ENCODE data around the gene ATF6. TPM values are rescaled to one million over a fixed set of nuclear protein-coding genes. Genes with fewer than 3 reads are reported as not detected.

The ATF6 gene
- total RNA-seq, 5 donors from 2014 or later (not counting 1 experiment from before 2014, with no cell fraction given) = 18.7 to 27.6 (median 21.9) TPM

- H3K9me3 ChIP-seq = no peaks in the 10 kb centered on the region
- Mint-ChIP-seq H3K4me1 (peaks cover 0 to 3% (median 0%) of the 10 kb centered on the region in 3 donors), H3K4me3 (no peak overlapping the region), H3K27me3 (no peaks in the 10 kb centered on the region), H3K27ac (no peak overlapping the region), H3K36me3 (peaks cover 66% of the 10 kb centered on the region), H3K9me3 (no peaks in the 10 kb centered on the region)
- DNase-seq = no peak
- CTCF ChIA-PET = no interaction called here
- H3K27me3 ChIP-seq (replicated peaks in 1 of 2; ENCODE audit: control insufficient read depth in 2 of 2, extremely low read depth in 1 of 2, insufficient read depth in 2 of 2, low read length in 1 of 2) = no peaks in the 10 kb centered on the region
- H3K27ac ChIP-seq (ENCODE audit: low read length) = no peak overlapping the region
- H3K36me3 ChIP-seq (ENCODE audit: control insufficient read depth in 2 of 2, extremely low read depth in 1 of 2, insufficient read depth in 1 of 2, low read length in 1 of 2) = peaks cover 6 to 64% of the 10 kb centered on the region in 2 donors
- H3K4me1 ChIP-seq (ENCODE audit: control insufficient read depth in 1 of 2, extremely low read depth in 1 of 2, insufficient read depth in 2 of 2, low read length in 2 of 2) = no peaks in the 10 kb centered on the region
- ATAC-seq (replicated peaks in 1 of 4) = no peak
- POLR2A ChIA-PET = no interaction called here
- H3K4me3 ChIP-seq (ENCODE audit: control insufficient read depth in 1 of 2, extremely low read depth in 1 of 2, low read length in 1 of 2) = no peak overlapping the region
These were observed 83.4 kb downstream of the ATF6 start for GRCh38 chr1:161849518-161849917.

DNA sequence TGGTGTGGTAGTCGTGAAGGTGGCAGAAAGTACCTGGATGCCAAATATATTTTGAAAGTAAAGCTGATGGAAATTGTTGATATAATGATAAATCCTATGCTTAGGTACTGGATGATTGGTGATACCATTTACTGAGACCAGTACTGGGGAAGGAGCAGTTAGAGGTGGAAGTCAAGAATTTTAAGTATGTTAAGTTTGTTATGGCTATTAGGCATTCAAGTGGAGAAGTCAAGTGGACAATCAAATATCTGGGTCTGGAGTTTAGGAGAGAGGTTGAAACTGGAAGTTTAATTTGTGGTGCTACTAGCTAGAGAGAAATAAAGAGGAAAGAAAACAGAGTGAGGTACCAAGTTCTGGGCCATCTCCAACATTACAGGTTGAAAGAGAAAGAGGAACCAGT, 89.1 kb downstream of the ATF6 start:
- no peaks in the 10 kb centered on the region for H3K4me1 ChIP-seq (ENCODE audit: control insufficient read depth in 1 of 2, extremely low read depth in 1 of 2, insufficient read depth in 2 of 2, low read length in 2 of 2)
- H3K27me3 Mint-ChIP-seq = no peaks in the 10 kb centered on the region
- H3K36me3 ChIP-seq (ENCODE audit: control insufficient read depth in 2 of 2, extremely low read depth in 1 of 2, insufficient read depth in 1 of 2, low read length in 1 of 2) = peaks cover 6 to 69% of the 10 kb centered on the region in 2 donors
- H3K4me3 Mint-ChIP-seq = no peak overlapping the region
- DNase-seq (no peak), ATAC-seq (replicated peaks in 1 of 4) (no peak)
- no peak overlapping the region for H3K27ac Mint-ChIP-seq
- no peaks in the 10 kb centered on the region for H3K4me1 Mint-ChIP-seq
- no peaks in the 10 kb centered on the region for H3K27me3 ChIP-seq (replicated peaks in 1 of 2; ENCODE audit: control insufficient read depth in 2 of 2, extremely low read depth in 1 of 2, insufficient read depth in 2 of 2, low read length in 1 of 2)
- H3K27ac ChIP-seq (ENCODE audit: low read length) = no peak overlapping the region
- H3K9me3 Mint-ChIP-seq = no peaks in the 10 kb centered on the region
- H3K9me3 ChIP-seq = no peaks in the 10 kb centered on the region
- H3K36me3 Mint-ChIP-seq = peaks cover 70% of the 10 kb centered on the region
- ChIA-PET CTCF (no interaction called here), POLR2A (no interaction called here)
- 100% methylated on average over 1 of the region's 1 CpG for WGBS (ENCODE audit: insufficient coverage)
- H3K4me3 ChIP-seq (ENCODE audit: control insufficient read depth in 1 of 2, extremely low read depth in 1 of 2, low read length in 1 of 2) = no peak overlapping the region

DNA sequence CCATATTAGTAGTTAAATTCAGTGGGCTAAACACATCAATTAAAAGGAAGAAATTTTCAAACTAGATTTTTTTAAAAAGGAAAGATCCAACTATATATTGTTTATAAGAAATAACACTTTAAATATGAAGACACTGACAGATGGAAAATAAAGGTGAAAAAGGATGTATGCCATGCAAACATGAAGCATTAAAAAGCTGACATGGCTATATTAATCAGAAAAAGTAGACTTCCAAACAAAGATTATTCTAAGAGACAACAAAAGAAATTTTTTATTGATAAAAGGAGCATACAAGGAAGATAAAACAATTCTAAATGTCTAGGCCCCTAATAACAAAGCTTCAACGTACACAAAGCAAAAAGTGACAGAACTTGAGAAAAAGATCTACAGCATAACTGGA, 92.2 kb downstream of the ATF6 start:
- no peaks in the 10 kb centered on the region for H3K9me3 ChIP-seq
- DNase-seq = no peak
- Mint-ChIP-seq H3K27ac (no peak overlapping the region), H3K36me3 (peaks cover 65% of the 10 kb centered on the region), H3K9me3 (no peaks in the 10 kb centered on the region), H3K4me1 (no peaks in the 10 kb centered on the region), H3K27me3 (no peaks in the 10 kb centered on the region), H3K4me3 (no peak overlapping the region)
- no peaks in the 10 kb centered on the region for H3K4me1 ChIP-seq (ENCODE audit: control insufficient read depth in 1 of 2, extremely low read depth in 1 of 2, insufficient read depth in 2 of 2, low read length in 2 of 2)
- ChIA-PET CTCF (interaction anchor here in 1 of 2 donors (0.7 to 1.2 kb wide), 2 partner anchors 12 to 29 kb away, joined by 3 to 4 read pairs; no protein-coding TSS in a partner anchor), POLR2A (interaction anchor here (0.5 to 0.9 kb wide), 2 partner anchors 11 to 351 kb away, joined by 3 to 4 read pairs; no protein-coding TSS in a partner anchor)
- no peak overlapping the region for H3K27ac ChIP-seq (ENCODE audit: low read length)
- WGBS (ENCODE audit: insufficient coverage) = no CpG with 5 or more reads among the region's 1 CpG
- H3K27me3 ChIP-seq (replicated peaks in 1 of 2; ENCODE audit: control insufficient read depth in 2 of 2, extremely low read depth in 1 of 2, insufficient read depth in 2 of 2, low read length in 1 of 2) = no peaks in the 10 kb centered on the region
- no peak for ATAC-seq (replicated peaks in 1 of 4)
- peaks cover 0 to 47% of the 10 kb centered on the region in 2 donors for H3K36me3 ChIP-seq (ENCODE audit: control insufficient read depth in 2 of 2, extremely low read depth in 1 of 2, insufficient read depth in 1 of 2, low read length in 1 of 2)
- H3K4me3 ChIP-seq (ENCODE audit: control insufficient read depth in 1 of 2, extremely low read depth in 1 of 2, low read length in 1 of 2) = no peak overlapping the region

DNA sequence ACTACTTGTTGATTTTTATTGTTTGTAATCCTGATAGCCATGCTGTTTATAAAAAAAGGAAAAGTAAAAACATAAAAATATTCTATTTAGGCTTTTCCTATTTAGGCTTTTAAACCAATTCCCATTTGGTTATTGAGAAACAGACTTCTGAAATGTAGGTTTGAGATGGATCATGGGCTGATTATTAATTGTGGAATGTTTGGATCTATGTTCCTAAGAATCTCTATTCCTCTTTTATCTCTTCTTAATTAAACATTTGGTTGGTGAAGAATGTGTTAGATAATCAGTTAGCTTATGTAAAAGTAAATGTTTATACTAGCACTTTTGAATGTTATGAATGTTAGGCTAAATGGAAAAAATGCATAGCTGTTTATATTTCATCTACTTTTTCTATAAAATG, 97.4 kb downstream of the ATF6 start:
- POLR2A ChIA-PET = no interaction called here
- peaks cover 0 to 32% of the 10 kb centered on the region in 2 donors for H3K36me3 ChIP-seq (ENCODE audit: control insufficient read depth in 2 of 2, extremely low read depth in 1 of 2, insufficient read depth in 1 of 2, low read length in 1 of 2)
- H3K27me3 ChIP-seq (replicated peaks in 1 of 2; ENCODE audit: control insufficient read depth in 2 of 2, extremely low read depth in 1 of 2, insufficient read depth in 2 of 2, low read length in 1 of 2) = no peaks in the 10 kb centered on the region
- H3K27ac ChIP-seq (ENCODE audit: low read length) = no peak overlapping the region
- H3K27me3 Mint-ChIP-seq = no peaks in the 10 kb centered on the region
- DNase-seq (no peak), ATAC-seq (replicated peaks in 1 of 4) (no peak)
- no peak overlapping the region for H3K4me3 Mint-ChIP-seq
- no peaks in the 10 kb centered on the region for H3K9me3 Mint-ChIP-seq
- H3K4me1 Mint-ChIP-seq = no peaks in the 10 kb centered on the region
- H3K36me3 Mint-ChIP-seq = peaks cover 54% of the 10 kb centered on the region
- no peaks in the 10 kb centered on the region for H3K4me1 ChIP-seq (ENCODE audit: control insufficient read depth in 1 of 2, extremely low read depth in 1 of 2, insufficient read depth in 2 of 2, low read length in 2 of 2)
- CTCF ChIA-PET = interaction anchor here (1.3 to 3.1 kb wide), 3 partner anchors 160 to 174 kb away, joined by 6 to 22 read pairs (median 16); partner anchors contain the start of gene OLFML2B (in 1 of the 2)
- H3K9me3 ChIP-seq = no peaks in the 10 kb centered on the region
- no peak overlapping the region for H3K4me3 ChIP-seq (ENCODE audit: control insufficient read depth in 1 of 2, extremely low read depth in 1 of 2, low read length in 1 of 2)
- H3K27ac Mint-ChIP-seq = no peak overlapping the region

- POLR2A ChIA-PET = interaction anchor here in 1 of 2 donors (0.5 to 0.6 kb wide), 2 partner anchors 40 to 1345 kb away, joined by 3 read pairs; no protein-coding TSS in a partner anchor
- Mint-ChIP-seq H3K27ac (no peak overlapping the region), H3K27me3 (no peaks in the 10 kb centered on the region), H3K36me3 (peaks cover 51% of the 10 kb centered on the region), H3K9me3 (no peaks in the 10 kb centered on the region), H3K4me3 (no peak overlapping the region), H3K4me1 (no peaks in the 10 kb centered on the region)
- no peak overlapping the region for H3K4me3 ChIP-seq (ENCODE audit: control insufficient read depth in 1 of 2, extremely low read depth in 1 of 2, low read length in 1 of 2)
- DNase-seq = peak in 19 of 35 experiments; percentile 1 to 34 (median 4)
- CTCF ChIA-PET = interaction anchor here (0.6 to 3.1 kb wide), 5 partner anchors 16 to 173 kb away, joined by 3 to 22 read pairs (median 6); partner anchors contain the start of gene OLFML2B (in 1 of the 2)
- H3K36me3 ChIP-seq (ENCODE audit: control insufficient read depth in 2 of 2, extremely low read depth in 1 of 2, insufficient read depth in 1 of 2, low read length in 1 of 2) = peaks cover 0 to 30% of the 10 kb centered on the region in 2 donors
- H3K27ac ChIP-seq (ENCODE audit: low read length) = no peak overlapping the region
- H3K27me3 ChIP-seq (replicated peaks in 1 of 2; ENCODE audit: control insufficient read depth in 2 of 2, extremely low read depth in 1 of 2, insufficient read depth in 2 of 2, low read length in 1 of 2) = no peaks in the 10 kb centered on the region
- 80% methylated on average over 1 of the region's 1 CpG for WGBS (ENCODE audit: insufficient coverage)
- H3K9me3 ChIP-seq = no peaks in the 10 kb centered on the region
- no peak for ATAC-seq (replicated peaks in 1 of 4)
- no peaks in the 10 kb centered on the region for H3K4me1 ChIP-seq (ENCODE audit: control insufficient read depth in 1 of 2, extremely low read depth in 1 of 2, insufficient read depth in 2 of 2, low read length in 2 of 2)
These were observed 98.5 kb downstream of the ATF6 start for GRCh38 chr1:161864577-161864976.

GRCh38 chr1:161866241-161866640, 100.1 kb downstream of the ATF6 start:
- no peaks in the 10 kb centered on the region for H3K4me1 ChIP-seq (ENCODE audit: control insufficient read depth in 1 of 2, extremely low read depth in 1 of 2, insufficient read depth in 2 of 2, low read length in 2 of 2)
- no peak overlapping the region for H3K27ac ChIP-seq (ENCODE audit: low read length)
- 100% methylated on average over 1 of the region's 3 CpGs for WGBS (ENCODE audit: insufficient coverage)
- H3K4me3 ChIP-seq (ENCODE audit: control insufficient read depth in 1 of 2, extremely low read depth in 1 of 2, low read length in 1 of 2) = no peak overlapping the region
- H3K36me3 ChIP-seq (ENCODE audit: control insufficient read depth in 2 of 2, extremely low read depth in 1 of 2, insufficient read depth in 1 of 2, low read length in 1 of 2) = peaks cover 0 to 35% of the 10 kb centered on the region in 2 donors
- ChIA-PET CTCF (interaction anchor here in 1 of 2 donors (1.0 kb wide), 2 partner anchors 171 to 172 kb away, joined by 3 read pairs; no protein-coding TSS in a partner anchor), POLR2A (no interaction called here)
- no peaks in the 10 kb centered on the region for H3K27me3 Mint-ChIP-seq
- H3K9me3 Mint-ChIP-seq = no peaks in the 10 kb centered on the region
- peaks cover 56% of the 10 kb centered on the region for H3K36me3 Mint-ChIP-seq
- H3K4me1 Mint-ChIP-seq = no peaks in the 10 kb centered on the region
- ATAC-seq (replicated peaks in 1 of 4) (no peak), DNase-seq (no peak)
- no peak overlapping the region for H3K4me3 Mint-ChIP-seq
- no peak overlapping the region for H3K27ac Mint-ChIP-seq
- no peaks in the 10 kb centered on the region for H3K9me3 ChIP-seq
- no peaks in the 10 kb centered on the region for H3K27me3 ChIP-seq (replicated peaks in 1 of 2; ENCODE audit: control insufficient read depth in 2 of 2, extremely low read depth in 1 of 2, insufficient read depth in 2 of 2, low read length in 1 of 2)
